Glutamatergic neuron (in vitro differentiated cells): ENCODE measurements around the gene EYS. TPM values are rescaled to one million over a fixed set of nuclear protein-coding genes. Genes with fewer than 3 reads are reported as not detected.

Experiments
- DNase-seq: peaks from one replicate; pipeline ENCODE4 v3.0.0; 2022
- H3K27ac Mint-ChIP-seq: one replicate; pipeline ENCODE4 v1.8.0; 2020; ENCODE audit warnings: mild to moderate bottlenecking, mixed read lengths, inconsistent platforms; ENCODE audit not compliant: unreplicated experiment
- H3K27me3 Mint-ChIP-seq: one replicate; pipeline ENCODE4 v1.8.0; 2020; ENCODE audit warnings: mild to moderate bottlenecking, moderate library complexity, mixed read lengths, inconsistent platforms; ENCODE audit not compliant: unreplicated experiment
- H3K36me3 Mint-ChIP-seq: one replicate; pipeline ENCODE4 v1.8.0; 2020; ENCODE audit warnings: mild to moderate bottlenecking, mixed read lengths, inconsistent platforms; ENCODE audit not compliant: unreplicated experiment
- H3K4me1 Mint-ChIP-seq: one replicate; pipeline ENCODE4 v1.8.0; 2020; ENCODE audit warnings: mild to moderate bottlenecking, low read depth, mixed read lengths, inconsistent platforms; ENCODE audit not compliant: unreplicated experiment
- H3K4me3 Mint-ChIP-seq: one replicate; pipeline ENCODE4 v1.8.0; 2020; ENCODE audit warnings: mild to moderate bottlenecking, mixed read lengths, inconsistent platforms; ENCODE audit not compliant: unreplicated experiment
- H3K9me3 Mint-ChIP-seq: one replicate; pipeline ENCODE4 v1.8.0; 2020; ENCODE audit warnings: mild to moderate bottlenecking, moderate library complexity, mixed read lengths, inconsistent platforms; ENCODE audit not compliant: unreplicated experiment
- CTCF ChIP-seq: fragments of 200-600 bp; sonication (generic); IDR thresholded peaks from one replicate; pipeline ENCODE4 v1.5.0; 2021; ENCODE audit not compliant: partially characterized antibody, unreplicated experiment
- total RNA-seq: library from RNA; stranded (reverse); fragmentation: NEBNext Ultra II Directional; extraction: Animal tissue kit (Norgen Biotek cat#: 25700); gene quantifications from one replicate; pipeline ENCODE4 v1.2.1, GENCODE V29; 2021; ENCODE audit not compliant: unreplicated experiment

The EYS gene
- total RNA-seq, 1 donor from 2014 or later = 13.2 TPM

- no peak for DNase-seq
- Mint-ChIP-seq H3K4me1 (no peaks in the 10 kb centered on the region), H3K9me3 (no peaks in the 10 kb centered on the region), H3K4me3 (no peak overlapping the region), H3K27ac (no peak overlapping the region), H3K36me3 (no peaks in the 10 kb centered on the region), H3K27me3 (no peaks in the 10 kb centered on the region)
- no peak for TF ChIP-seq CTCF
These were observed 1084.1 kb downstream of the EYS start for GRCh38 chr6:64622944-64623343.

DNA sequence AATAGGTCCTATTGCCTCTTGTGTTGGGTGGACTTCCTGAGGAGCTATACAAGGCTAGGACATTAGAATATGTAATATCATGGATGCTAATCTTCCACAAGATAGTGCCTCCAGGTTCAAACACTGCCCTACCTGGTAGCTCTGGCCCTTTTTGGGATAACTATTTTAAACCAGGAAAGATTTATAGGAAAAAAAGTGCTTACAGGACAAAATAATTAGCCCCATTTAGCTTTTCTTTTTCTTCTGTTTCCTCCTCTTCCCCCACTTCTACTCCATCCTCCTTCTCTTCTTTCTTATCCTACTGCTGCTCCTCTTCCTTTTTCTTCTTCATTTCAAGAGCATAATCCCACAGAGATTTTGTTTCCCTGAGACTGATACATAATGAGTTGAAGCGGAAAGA lies 1104.0 kb downstream of the EYS start:
- Mint-ChIP-seq H3K27me3 (peaks cover 2% of the 10 kb centered on the region), H3K9me3 (no peaks in the 10 kb centered on the region), H3K4me3 (no peak overlapping the region), H3K36me3 (no peaks in the 10 kb centered on the region), H3K27ac (no peak overlapping the region), H3K4me1 (no peaks in the 10 kb centered on the region)
- no peak for TF ChIP-seq CTCF
- DNase-seq = no peak

GRCh38 chr6:64591676-64592036 lies 1115.4 kb downstream of the EYS start:
- no peak for DNase-seq
- Mint-ChIP-seq H3K4me1 (peaks cover 13% of the 10 kb centered on the region), H3K4me3 (no peak overlapping the region), H3K36me3 (no peaks in the 10 kb centered on the region), H3K27ac (peak overlapping the region; percentile 7), H3K9me3 (peaks cover 3% of the 10 kb centered on the region), H3K27me3 (no peaks in the 10 kb centered on the region)
- no peak for TF ChIP-seq CTCF

DNA sequence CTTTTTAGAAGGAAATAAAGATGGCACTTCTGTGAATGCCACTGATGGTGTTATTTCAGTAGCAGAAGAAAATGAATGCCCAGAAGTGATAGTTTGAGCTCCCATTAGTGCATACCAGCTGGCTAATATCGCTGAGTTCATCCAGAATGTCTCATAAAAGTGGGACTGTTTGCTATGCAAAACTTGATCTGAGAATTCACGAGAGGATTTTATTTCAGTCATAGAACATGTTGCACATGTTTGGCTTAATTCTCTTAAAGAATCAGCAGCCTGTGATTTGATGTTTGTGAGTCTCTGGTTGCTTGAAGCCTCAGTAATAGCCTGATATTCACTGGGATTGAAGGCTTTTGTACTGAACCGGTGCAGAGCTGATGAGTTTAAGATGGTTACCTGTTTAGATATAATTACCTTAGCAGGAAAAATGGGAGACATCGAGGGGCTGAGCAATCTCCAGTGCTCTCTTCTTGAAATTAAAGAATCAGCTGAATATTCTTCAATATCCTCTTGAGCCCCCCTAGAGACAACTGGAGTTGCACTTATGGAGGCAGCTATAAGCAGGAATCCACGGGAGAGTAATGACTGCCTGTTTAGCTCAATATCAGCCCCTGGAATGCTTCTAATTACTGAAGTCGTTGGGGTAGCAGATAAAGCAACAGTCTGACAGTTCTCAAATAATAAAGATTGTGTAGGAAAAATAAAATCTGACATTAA lies 1115.9 kb downstream of the EYS start:
- Mint-ChIP-seq H3K27me3 (no peaks in the 10 kb centered on the region), H3K36me3 (no peaks in the 10 kb centered on the region), H3K4me3 (no peak overlapping the region), H3K4me1 (peaks cover 13% of the 10 kb centered on the region), H3K27ac (peak overlapping the region; percentile 7), H3K9me3 (peaks cover 3% of the 10 kb centered on the region)
- no peak for TF ChIP-seq CTCF
- no peak for DNase-seq

GRCh38 chr6:64589961-64590360 lies 1117.1 kb downstream of the EYS start:
- no peak for DNase-seq
- Mint-ChIP-seq H3K9me3 (peaks cover 3% of the 10 kb centered on the region), H3K4me3 (no peak overlapping the region), H3K27me3 (no peaks in the 10 kb centered on the region), H3K36me3 (no peaks in the 10 kb centered on the region), H3K27ac (peak overlapping the region; percentile 25), H3K4me1 (peaks cover 13% of the 10 kb centered on the region)
- TF ChIP-seq CTCF = no peak
